Measurements from ENCODE around the gene POU2F3.

- TF ChIP-seq POLR2A (IDR thresholded peaks at IDR 0.05; ENCODE audit: low read length) (no peak), GATA1 (IDR thresholded peaks at IDR 0.05; ENCODE audit: low read depth, low read length) (no peak)
Measured at GRCh38 chr11:120212926-120213325, 27.0 kb upstream of the POU2F3 start.

Data from erythroblast (primary cell).